GM19035 (cell line): ENCODE measurements around the gene AOAH.
A peak's percentile ranks its signal among the peaks of the same experiment; 100 is the strongest.
"Not testable (repeated sequence)": the region's sequence is repeated elsewhere in the genome, so short reads cannot be mapped to it uniquely, and the experiment has no call there.

Experiments used
- ATAC-seq: cut with Tn5 transposase; IDR thresholded peaks from one replicate; pipeline ENCODE4 v1.9.1; 2021; ENCODE audit not compliant: unreplicated experiment

Gene AOAH

DNA sequence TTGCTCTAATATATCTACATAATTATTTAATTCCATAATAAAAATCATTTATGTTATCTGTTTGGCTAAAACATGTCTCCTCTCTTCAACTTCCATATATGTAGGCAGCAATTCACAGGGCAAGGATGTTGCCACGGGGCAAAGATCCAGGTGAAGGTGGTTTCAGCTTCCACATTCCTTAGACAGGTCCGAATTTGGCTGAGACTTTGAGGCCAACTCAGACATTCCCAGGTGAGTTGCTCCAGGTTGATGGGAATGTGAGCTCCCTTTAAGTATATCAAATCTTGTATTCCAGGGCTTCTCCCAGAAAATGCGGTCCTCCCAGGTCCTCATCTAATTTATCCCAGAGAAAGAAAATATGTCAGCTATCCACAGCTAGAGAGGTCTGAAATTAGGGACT, 15.1 kb upstream of the AOAH start:
- no peak for ATAC-seq

DNA sequence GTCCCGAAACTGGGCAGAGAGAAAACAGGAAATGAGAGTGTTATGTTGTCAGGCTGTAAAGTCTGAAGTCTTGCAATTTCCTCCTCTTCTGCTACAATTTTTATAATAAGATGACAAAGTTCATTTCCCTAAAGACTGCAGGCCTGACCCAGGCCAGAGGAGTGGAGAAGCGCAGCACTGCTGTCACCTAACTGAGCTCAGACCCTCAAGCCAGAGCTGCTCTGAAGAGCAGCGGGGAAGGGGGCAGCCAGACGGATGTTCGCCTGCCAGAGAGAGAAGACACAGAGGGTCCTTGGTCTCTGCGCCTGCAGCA, 12.6 kb upstream of the AOAH start:
- ATAC-seq: no peak

DNA sequence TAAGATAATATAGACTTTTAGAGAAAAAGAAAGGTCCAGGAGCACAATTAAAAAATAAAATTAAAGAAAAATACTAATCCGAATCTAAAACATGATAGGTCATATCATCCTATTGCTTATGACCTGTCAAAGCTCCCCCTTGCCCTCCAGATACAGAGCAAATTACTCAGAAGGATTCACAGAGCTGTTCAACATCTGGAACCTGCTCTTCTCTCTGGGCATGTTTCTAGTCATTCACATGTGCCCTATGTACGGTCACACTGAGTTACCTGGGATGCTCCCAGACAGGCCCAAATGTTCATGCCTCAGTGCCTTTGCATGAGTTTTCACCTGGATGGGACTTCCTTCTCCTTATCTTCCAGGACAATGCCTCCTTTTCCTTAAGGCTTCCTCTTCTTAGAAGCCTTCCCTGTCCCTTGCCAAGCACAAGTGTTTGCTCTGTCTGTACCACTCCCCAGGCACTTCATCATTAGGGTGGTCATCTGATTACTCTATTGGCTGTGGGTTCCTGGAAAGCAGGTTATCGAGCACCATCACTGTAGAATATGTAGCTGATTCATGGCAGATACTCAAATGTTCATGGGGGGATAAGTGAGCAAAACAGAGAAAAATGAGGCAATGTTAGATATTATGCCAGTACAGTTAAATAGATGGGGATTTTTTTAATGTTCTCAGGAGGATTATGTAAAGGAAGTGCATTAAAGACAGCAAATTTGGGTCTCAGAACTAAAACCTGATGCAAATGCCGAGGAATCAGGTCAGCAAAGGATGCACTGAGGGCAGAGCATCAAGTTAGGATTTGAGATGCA, 12.0 kb upstream of the AOAH start:
- peak; percentile 93 for ATAC-seq

- no peak for ATAC-seq
Measured at GRCh38 chr7:36735172-36735571, 10.9 kb upstream of the AOAH start.

- ATAC-seq: no peak
Measured at GRCh38 chr7:36734731-36735130, 10.4 kb upstream of the AOAH start.

- no peak for ATAC-seq
Measured at GRCh38 chr7:36733411-36733810, 9.1 kb upstream of the AOAH start.

DNA sequence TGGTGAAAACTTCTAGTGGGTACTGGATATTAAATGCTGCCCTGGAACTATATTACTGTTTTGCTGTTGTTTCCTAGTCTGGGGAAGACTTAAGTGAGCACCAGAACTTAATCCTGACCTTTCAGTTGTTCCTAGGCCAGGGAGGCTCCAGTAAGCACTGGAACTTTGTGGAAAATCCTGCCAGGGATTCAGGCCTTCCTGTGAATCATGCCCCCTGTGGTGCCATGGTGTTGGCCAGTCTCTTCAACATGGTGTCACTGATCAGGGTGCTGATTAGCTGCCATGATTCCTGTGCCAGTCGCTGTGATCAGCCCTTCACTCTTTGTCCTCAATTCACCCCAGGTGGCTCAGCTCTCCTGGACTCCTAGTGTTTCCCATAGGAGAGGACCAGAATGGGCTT, 8.5 kb upstream of the AOAH start:
- no peak for ATAC-seq

DNA sequence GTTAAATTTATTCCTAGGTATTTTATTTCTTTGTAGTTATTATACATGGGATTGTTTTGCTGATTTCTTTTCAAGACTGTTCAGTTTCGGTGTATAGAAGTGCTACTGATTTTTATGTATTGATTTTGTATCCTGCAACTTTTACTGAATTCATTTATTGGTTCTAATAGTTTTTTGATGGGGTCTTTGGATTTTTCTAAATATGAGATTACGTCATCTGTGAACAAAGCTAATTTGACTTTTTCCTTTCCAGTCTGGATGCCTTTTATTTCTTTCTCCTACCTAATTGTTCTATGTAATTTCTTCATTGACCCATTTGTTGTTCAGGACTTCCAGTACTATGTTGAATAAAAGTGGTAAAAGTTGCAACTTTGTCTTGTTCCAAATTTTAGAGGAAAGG, 5.8 kb upstream of the AOAH start:
- ATAC-seq: no peak

- no peak for ATAC-seq
Measured at GRCh38 chr7:36728143-36728542, 3.8 kb upstream of the AOAH start.

- no peak for ATAC-seq
Measured at GRCh38 chr7:36726806-36727503, 2.7 kb upstream of the AOAH start.

GRCh38 chr7:36726311-36726710, 2.0 kb upstream of the AOAH start:
- ATAC-seq: no peak

GRCh38 chr7:36724996-36725395, 702 bp upstream of the AOAH start:
- no peak for ATAC-seq

DNA sequence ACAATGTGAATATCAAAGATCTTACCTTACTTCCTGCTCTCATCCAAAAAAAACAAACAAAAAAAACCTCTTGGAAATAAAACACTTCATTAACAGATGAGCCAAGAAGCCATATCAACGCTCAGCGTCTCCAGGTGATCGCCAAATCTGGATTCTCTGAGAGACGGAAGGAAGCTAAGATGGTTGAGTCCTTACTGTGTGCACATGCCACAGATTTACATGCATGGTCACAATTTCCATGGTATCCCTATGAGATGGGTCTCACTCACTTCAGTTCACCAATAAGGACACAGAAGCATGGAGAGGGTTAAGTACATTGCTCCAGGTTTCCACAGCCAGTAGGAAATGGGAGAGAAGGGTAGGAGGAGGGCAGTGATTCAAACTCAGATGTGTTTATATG, 1.0 kb downstream of the AOAH start:
- no peak for ATAC-seq

DNA sequence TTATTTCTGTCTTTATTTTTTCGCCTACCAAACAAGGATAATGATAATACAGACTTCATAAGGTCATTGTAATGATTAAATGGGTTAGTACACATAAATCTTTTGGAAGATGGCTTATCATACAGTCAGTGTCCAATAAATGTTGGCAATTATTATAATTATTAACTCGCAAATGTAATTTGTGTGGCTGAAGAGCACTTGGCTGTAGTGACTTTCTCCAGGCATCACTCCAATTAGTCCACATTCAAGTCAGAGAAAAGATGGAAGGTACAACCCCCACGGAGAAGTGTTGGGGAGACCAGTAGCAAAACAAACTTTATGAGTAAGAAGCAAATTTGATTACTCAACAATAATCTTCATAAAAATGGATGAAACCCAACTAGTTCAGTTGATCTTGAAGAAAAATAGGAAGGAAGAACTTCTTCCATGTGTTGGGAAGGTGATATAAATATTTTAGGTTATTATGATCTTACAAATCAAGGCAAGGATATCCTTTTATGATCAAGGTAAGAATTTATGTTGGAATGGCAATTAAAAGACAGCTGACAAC, 5.1 kb downstream of the AOAH start:
- no peak for ATAC-seq

- no peak for ATAC-seq
Measured at GRCh38 chr7:36717586-36717985, 6.7 kb downstream of the AOAH start.

- ATAC-seq: not testable (repeated sequence)
Measured at GRCh38 chr7:36716802-36717201, 7.5 kb downstream of the AOAH start.

DNA sequence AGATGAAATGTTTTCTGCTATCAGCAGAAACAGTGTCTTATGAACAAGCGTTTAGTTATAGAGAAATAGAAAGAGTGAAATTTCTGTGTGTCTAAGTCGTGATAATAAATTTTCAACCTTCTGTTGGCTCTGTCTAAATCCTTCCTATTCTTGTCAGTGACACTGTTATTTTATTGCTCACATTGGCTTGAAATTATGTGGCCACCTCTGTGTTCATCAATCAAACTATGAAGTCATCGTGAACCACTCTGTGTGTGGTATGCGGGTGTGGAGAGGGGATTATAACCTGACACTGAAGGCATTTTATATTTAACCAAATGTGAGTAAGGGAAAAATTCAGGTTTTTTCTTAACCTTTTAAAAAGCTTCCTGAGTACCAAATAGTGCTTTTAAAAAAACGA, 12.3 kb downstream of the AOAH start:
- no peak for ATAC-seq

GRCh38 chr7:36711256-36711655, 13.0 kb downstream of the AOAH start:
- no peak for ATAC-seq

DNA sequence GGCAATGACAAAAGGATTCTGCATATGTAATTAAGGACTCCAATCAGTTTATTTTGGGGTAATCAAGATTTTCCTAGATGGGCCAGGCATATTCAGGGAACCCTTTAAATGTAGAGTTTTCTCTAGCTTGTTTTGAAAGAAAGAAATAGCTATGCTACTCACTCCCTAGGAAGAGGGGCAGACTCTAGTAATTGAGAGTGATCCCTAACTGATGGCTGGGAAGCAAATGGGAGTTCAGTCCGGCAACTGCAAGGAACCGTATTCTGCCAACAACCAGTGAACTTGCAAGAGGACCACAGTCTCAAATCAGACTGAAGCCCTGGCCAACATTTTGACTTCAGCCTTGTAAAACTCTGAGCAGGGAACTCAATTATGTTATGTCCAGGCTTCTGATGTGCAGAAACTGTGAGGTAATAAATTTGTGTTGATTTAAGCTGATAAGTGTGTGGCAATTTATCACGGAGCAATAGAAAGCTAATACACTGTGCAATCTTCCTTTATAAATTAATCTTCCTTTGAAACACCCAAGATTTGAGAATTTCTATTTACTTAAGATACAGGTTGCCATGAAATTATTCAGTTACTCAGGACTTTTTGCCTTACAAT, 14.0 kb downstream of the AOAH start:
- no peak for ATAC-seq

DNA sequence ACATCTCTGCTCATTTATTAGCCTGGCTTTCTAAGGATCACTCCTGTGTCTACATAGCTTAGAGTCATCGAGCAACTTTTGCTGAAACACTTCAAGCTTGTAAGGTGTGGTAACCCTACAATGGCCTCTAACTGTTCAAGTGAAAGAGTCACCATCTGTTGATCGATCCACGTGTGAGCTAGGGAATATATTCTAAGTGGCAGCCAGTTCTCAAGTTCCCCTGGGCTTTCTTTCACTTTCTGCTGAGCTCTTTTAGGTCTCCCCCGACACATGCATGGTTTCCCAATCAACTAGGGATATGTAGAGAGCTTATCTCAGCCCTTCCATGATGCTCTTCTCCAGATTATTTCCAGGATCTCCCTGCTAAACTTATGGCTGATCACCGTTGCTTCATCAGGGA, 15.5 kb downstream of the AOAH start:
- ATAC-seq: no peak

DNA sequence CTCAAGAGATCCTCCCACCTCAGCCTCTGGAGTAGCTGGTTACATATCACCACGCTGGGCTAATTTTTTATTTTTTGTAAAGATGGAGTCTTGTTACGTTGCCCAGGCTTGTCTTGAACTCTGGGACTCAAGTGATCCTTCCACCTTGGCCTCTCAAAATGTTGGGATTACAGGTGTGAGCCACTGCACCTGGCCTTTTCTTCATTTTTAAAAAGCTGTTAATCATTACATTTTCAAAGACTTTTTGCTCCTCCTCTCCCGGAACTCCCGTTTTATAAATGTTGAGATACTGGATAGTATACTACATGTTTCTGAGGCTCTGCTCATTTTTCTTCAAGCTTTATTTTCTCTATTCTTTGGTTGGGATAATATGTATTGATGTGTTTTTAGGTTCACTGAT, 16.4 kb downstream of the AOAH start:
- ATAC-seq: no peak

DNA sequence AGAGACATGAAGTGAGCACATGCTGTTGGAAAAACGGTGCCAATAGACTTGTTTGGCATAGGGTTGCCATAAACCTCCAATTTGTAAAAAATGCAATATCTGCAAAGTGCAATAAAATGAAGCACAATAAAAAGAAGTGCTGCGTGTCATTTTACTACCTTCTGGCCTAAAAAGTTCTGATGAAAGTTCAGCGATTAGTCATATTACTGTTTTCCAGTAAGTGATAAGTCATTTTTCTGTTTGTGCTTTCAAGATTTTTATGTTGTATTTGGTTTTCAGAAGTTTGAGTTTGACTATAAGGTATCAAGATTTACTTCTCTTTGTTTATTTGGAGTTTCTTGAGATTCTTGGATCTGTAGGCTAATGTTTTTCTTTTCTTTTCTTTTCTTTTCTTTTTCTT, 16.8 kb downstream of the AOAH start:
- no peak for ATAC-seq
